Activated T-cell treated with anti-CD3 and anti-CD28 coated beads, Interleukin-2, amount 50 U/mL, for 4 hours (primary cell): Measurements from ENCODE around the gene SMYD3. TPM values are rescaled to one million over a fixed set of nuclear protein-coding genes. Genes with fewer than 3 reads are reported as not detected.

Experiments
- ATAC-seq, 2 donors: fragments of 200-7000 bp; cut with Tn5 transposase; one replicate each; pipeline ENCODE4 v1.10.0; 2021
- DNase-seq: peaks from one replicate; pipeline ENCODE4 v3.0.0-alpha.2; 2020
- H3K27me3 Mint-ChIP-seq: one replicate; pipeline ENCODE4 v1.8.0; 2021; ENCODE audit warnings: low read depth, mixed read lengths
- H3K36me3 Mint-ChIP-seq: one replicate; pipeline ENCODE4 v1.8.0; 2022; ENCODE audit warnings: mixed read lengths; ENCODE audit not compliant: insufficient read depth
- H3K4me1 Mint-ChIP-seq: one replicate; pipeline ENCODE4 v1.8.0; 2021; ENCODE audit warnings: low read depth, mixed read lengths
- H3K4me3 Mint-ChIP-seq: one replicate; pipeline ENCODE4 v1.8.0; 2021; ENCODE audit warnings: mild to moderate bottlenecking, moderate library complexity, mixed read lengths
- H3K9me3 Mint-ChIP-seq: one replicate; pipeline ENCODE4 v1.8.0; 2021; ENCODE audit warnings: mixed read lengths
- total RNA-seq, 3 donors: library from RNA; stranded (reverse); gene quantifications; one replicate each; pipeline ENCODE4 v1.2.1, GENCODE V29; 2021

The SMYD3 gene
- total RNA-seq, 3 donors from 2014 or later: 10.7 to 13.0 (median 11.9) TPM

- Mint-ChIP-seq H3K27me3 (no peaks in the 10 kb centered on the region), H3K36me3 (peaks cover 24% of the 10 kb centered on the region), H3K4me1 (no peaks in the 10 kb centered on the region), H3K9me3 (no peaks in the 10 kb centered on the region), H3K4me3 (no peak overlapping the region)
- no peak for ATAC-seq
- no peak for DNase-seq
Observed at GRCh38 chr1:245932302-245932972, 574.6 kb downstream of the SMYD3 start.

- Mint-ChIP-seq H3K9me3 (no peaks in the 10 kb centered on the region), H3K36me3 (peaks cover 27% of the 10 kb centered on the region), H3K4me1 (no peaks in the 10 kb centered on the region), H3K27me3 (no peaks in the 10 kb centered on the region), H3K4me3 (no peak overlapping the region)
- ATAC-seq (no peak), DNase-seq (no peak)
Observed at GRCh38 chr1:245931450-245931849, 575.6 kb downstream of the SMYD3 start.

- Mint-ChIP-seq H3K36me3 (peaks cover 37% of the 10 kb centered on the region), H3K9me3 (no peaks in the 10 kb centered on the region), H3K27me3 (no peaks in the 10 kb centered on the region), H3K4me3 (no peak overlapping the region), H3K4me1 (no peaks in the 10 kb centered on the region)
- ATAC-seq (no peak), DNase-seq (no peak)
Observed at GRCh38 chr1:245929224-245929623, 577.9 kb downstream of the SMYD3 start.

- no peak for DNase-seq
- H3K4me1 Mint-ChIP-seq: no peaks in the 10 kb centered on the region
- no peaks in the 10 kb centered on the region for H3K9me3 Mint-ChIP-seq
- H3K4me3 Mint-ChIP-seq: no peak overlapping the region
- ATAC-seq: no peak
- peaks cover 37% of the 10 kb centered on the region for H3K36me3 Mint-ChIP-seq
- H3K27me3 Mint-ChIP-seq: no peaks in the 10 kb centered on the region
Observed at GRCh38 chr1:245926888-245927287, 580.2 kb downstream of the SMYD3 start.

GRCh38 chr1:245923215-245923614, 583.9 kb downstream of the SMYD3 start:
- H3K4me1 Mint-ChIP-seq: no peaks in the 10 kb centered on the region
- no peaks in the 10 kb centered on the region for H3K27me3 Mint-ChIP-seq
- H3K36me3 Mint-ChIP-seq: peaks cover 25% of the 10 kb centered on the region
- no peak for ATAC-seq
- DNase-seq: no peak
- no peaks in the 10 kb centered on the region for H3K9me3 Mint-ChIP-seq
- H3K4me3 Mint-ChIP-seq: no peak overlapping the region

GRCh38 chr1:245921417-245921816, 585.7 kb downstream of the SMYD3 start:
- Mint-ChIP-seq H3K4me3 (no peak overlapping the region), H3K4me1 (no peaks in the 10 kb centered on the region), H3K9me3 (no peaks in the 10 kb centered on the region), H3K36me3 (peaks cover 18% of the 10 kb centered on the region), H3K27me3 (no peaks in the 10 kb centered on the region)
- ATAC-seq: no peak
- DNase-seq: no peak

GRCh38 chr1:245917403-245917802, 589.7 kb downstream of the SMYD3 start:
- Mint-ChIP-seq H3K9me3 (peaks cover 8% of the 10 kb centered on the region), H3K4me1 (no peaks in the 10 kb centered on the region), H3K4me3 (no peak overlapping the region), H3K36me3 (peaks cover 20% of the 10 kb centered on the region), H3K27me3 (no peaks in the 10 kb centered on the region)
- ATAC-seq (no peak), DNase-seq (no peak)

- DNase-seq (no peak), ATAC-seq (no peak)
- Mint-ChIP-seq H3K36me3 (peaks cover 19% of the 10 kb centered on the region), H3K9me3 (peaks cover 8% of the 10 kb centered on the region), H3K27me3 (no peaks in the 10 kb centered on the region), H3K4me1 (no peaks in the 10 kb centered on the region), H3K4me3 (no peak overlapping the region)
Observed at GRCh38 chr1:245915841-245916240, 591.2 kb downstream of the SMYD3 start.

GRCh38 chr1:245915406-245915805, 591.7 kb downstream of the SMYD3 start:
- ATAC-seq (no peak), DNase-seq (no peak)
- Mint-ChIP-seq H3K4me1 (no peaks in the 10 kb centered on the region), H3K36me3 (peaks cover 21% of the 10 kb centered on the region), H3K4me3 (no peak overlapping the region), H3K27me3 (no peaks in the 10 kb centered on the region), H3K9me3 (peaks cover 8% of the 10 kb centered on the region)

- H3K4me3 Mint-ChIP-seq: no peak overlapping the region
- no peaks in the 10 kb centered on the region for H3K4me1 Mint-ChIP-seq
- ATAC-seq: no peak
- DNase-seq: no peak
- H3K9me3 Mint-ChIP-seq: peaks cover 2% of the 10 kb centered on the region
- no peaks in the 10 kb centered on the region for H3K27me3 Mint-ChIP-seq
- peaks cover 25% of the 10 kb centered on the region for H3K36me3 Mint-ChIP-seq
Observed at GRCh38 chr1:245908543-245908942, 598.5 kb downstream of the SMYD3 start.

- DNase-seq (no peak), ATAC-seq (no peak)
- Mint-ChIP-seq H3K27me3 (no peaks in the 10 kb centered on the region), H3K4me1 (no peaks in the 10 kb centered on the region), H3K9me3 (peaks cover 3% of the 10 kb centered on the region), H3K36me3 (peaks cover 29% of the 10 kb centered on the region), H3K4me3 (no peak overlapping the region)
Observed at GRCh38 chr1:245906207-245906606, 600.9 kb downstream of the SMYD3 start.

GRCh38 chr1:245903851-245904250, 603.2 kb downstream of the SMYD3 start:
- Mint-ChIP-seq H3K4me3 (no peak overlapping the region), H3K27me3 (no peaks in the 10 kb centered on the region), H3K36me3 (peaks cover 21% of the 10 kb centered on the region), H3K4me1 (no peaks in the 10 kb centered on the region), H3K9me3 (peaks cover 3% of the 10 kb centered on the region)
- no peak for ATAC-seq
- DNase-seq: no peak

GRCh38 chr1:245901565-245901964, 605.5 kb downstream of the SMYD3 start:
- no peak for DNase-seq
- ATAC-seq: no peak
- Mint-ChIP-seq H3K4me1 (no peaks in the 10 kb centered on the region), H3K4me3 (no peak overlapping the region), H3K9me3 (peaks cover 3% of the 10 kb centered on the region), H3K36me3 (peaks cover 17% of the 10 kb centered on the region), H3K27me3 (no peaks in the 10 kb centered on the region)

GRCh38 chr1:245901037-245901436, 606.0 kb downstream of the SMYD3 start:
- Mint-ChIP-seq H3K4me1 (no peaks in the 10 kb centered on the region), H3K36me3 (peaks cover 21% of the 10 kb centered on the region), H3K27me3 (no peaks in the 10 kb centered on the region), H3K9me3 (peaks cover 3% of the 10 kb centered on the region), H3K4me3 (no peak overlapping the region)
- no peak for ATAC-seq
- DNase-seq: no peak

GRCh38 chr1:245898581-245898980, 608.5 kb downstream of the SMYD3 start:
- DNase-seq: no peak
- Mint-ChIP-seq H3K27me3 (no peaks in the 10 kb centered on the region), H3K36me3 (peaks cover 25% of the 10 kb centered on the region), H3K4me3 (no peak overlapping the region), H3K4me1 (no peaks in the 10 kb centered on the region), H3K9me3 (peaks cover 5% of the 10 kb centered on the region)
- no peak for ATAC-seq
